ENCODE measurements around the gene KCNQ2.

The KCNQ2 gene

DNA sequence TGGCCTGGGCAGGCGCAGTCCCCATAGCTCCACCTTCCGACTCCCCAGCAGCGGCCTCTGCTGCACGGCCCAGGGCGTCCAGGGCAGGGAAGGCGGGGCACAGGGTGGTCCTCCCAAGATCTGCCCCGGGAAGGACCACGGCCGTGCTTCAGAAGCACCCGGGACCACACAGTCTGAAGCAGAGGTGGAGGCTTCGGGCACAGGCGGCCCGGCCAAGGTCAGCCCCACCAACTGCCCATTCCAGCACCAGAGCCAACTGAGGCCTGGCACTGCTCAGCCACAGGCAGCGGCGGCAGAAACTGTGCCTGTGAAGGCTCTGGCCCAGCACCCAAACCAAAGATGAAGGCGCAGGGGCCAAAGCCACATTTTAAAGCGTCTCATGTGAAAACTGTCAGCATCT lies 20.6 kb downstream of the KCNQ2 start:
- no peak for DNase-seq

DNA sequence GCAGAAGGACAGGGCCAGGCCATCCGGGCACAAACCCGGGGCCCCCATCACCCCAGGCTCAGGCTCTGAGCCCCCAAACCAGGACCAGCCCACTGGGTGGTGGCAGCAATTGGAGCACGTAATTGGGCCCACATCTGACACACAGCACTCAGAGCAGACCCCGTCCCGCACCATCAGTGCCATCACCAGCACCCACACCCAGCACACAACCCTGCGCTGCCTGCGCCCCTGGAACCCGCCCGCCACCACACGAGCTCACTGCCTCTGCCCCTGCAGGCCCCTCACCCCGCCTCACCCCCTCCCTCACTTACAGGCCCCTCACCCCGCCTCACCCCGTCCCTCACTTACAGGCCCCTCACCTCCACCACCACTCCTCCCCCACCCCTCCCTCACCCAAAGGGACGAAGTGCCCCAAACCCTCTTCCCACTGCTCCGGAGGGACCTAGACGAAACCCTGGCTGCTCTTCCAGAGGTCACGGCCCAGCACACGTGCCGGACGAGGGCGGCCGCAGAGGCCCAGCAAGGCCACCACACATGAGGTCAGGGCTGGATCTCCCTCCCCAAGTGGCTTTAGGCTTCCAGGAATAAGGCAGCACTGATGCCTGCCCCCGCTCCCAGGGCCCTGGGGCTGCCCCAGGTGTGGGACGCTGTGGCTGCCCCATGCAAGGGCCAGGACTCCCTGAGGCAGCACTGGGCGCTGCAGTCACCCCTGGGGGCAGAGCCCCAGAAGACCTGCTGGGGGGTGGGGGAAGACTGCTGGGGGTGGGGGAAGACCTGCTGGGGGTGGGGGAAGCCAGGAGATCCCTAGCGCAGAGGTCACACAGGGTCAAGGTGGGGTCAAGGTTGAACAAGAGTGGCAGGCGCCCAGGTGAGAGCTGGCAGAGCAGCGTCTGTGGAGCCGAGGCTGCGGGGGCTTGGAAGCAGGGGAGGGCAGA lies 22.4 kb downstream of the KCNQ2 start:
- no peak for DNase-seq

- no peak for DNase-seq
Measured at GRCh38 chr20:63449025-63449424, 23.4 kb downstream of the KCNQ2 start.

GRCh38 chr20:63448031-63448430 lies 24.4 kb downstream of the KCNQ2 start:
- DNase-seq, result no peak

GRCh38 chr20:63447320-63447719 lies 25.1 kb downstream of the KCNQ2 start:
- DNase-seq, result no peak

- no peak for DNase-seq
Measured at GRCh38 chr20:63446216-63447024, 26.0 kb downstream of the KCNQ2 start.

DNA sequence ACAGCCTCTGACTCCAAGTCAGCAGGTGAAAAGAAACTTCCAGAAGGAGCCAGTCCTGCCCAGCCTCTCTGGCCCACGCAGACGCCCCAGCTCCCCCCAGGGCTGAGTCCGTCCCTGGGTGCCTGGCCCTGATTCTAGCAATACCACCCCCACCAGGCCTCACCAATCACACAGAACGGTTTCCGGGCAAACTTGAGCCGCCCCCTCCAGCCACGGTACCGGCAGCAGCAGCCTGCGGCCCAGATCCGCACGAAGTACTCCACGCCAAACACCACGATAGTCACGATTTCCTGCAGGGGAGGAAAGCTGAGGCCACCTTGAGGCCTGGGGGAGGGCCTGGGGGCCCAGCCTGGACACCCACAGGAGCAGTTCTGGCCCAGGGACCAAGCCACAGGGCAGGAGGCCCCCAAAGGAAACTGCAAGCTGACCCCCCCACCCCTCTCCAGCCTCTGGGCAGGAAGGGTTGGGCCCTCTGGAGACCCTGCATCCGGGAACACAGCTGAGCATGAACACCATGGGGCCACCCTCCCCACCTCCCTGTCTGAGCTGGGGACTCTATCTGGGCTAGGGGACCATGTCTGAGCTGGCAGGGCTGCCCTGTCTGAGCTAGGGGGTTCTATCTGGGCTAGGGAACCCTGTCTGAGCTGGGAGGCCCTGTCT lies 27.2 kb downstream of the KCNQ2 start:
- DNase-seq, result no peak

DNA sequence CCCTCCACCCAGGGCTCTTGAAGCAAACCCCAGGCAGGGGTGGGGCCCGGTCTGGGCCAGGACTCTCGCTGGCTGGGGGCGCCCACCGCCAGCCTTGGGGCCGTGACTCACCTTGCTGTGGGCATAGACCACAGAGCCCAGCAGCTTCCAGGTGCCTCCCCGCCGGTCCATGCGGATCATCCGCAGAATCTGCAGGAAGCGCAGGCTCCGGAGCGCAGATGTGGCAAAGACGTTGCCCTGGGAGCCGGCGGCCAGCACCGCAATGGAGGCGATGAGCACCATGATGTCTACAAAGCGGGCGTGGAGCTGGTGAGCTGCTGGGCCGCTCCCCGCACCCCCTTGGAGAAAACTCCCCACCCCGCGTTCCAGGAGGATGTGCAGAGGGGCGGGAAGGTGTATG lies 27.9 kb downstream of the KCNQ2 start:
- DNase-seq, result no peak

GRCh38 chr20:63443606-63444395 lies 28.7 kb downstream of the KCNQ2 start:
- no peak for DNase-seq

GRCh38 chr20:63442100-63442493 lies 30.4 kb downstream of the KCNQ2 start:
- DNase-seq, result no peak

DNA sequence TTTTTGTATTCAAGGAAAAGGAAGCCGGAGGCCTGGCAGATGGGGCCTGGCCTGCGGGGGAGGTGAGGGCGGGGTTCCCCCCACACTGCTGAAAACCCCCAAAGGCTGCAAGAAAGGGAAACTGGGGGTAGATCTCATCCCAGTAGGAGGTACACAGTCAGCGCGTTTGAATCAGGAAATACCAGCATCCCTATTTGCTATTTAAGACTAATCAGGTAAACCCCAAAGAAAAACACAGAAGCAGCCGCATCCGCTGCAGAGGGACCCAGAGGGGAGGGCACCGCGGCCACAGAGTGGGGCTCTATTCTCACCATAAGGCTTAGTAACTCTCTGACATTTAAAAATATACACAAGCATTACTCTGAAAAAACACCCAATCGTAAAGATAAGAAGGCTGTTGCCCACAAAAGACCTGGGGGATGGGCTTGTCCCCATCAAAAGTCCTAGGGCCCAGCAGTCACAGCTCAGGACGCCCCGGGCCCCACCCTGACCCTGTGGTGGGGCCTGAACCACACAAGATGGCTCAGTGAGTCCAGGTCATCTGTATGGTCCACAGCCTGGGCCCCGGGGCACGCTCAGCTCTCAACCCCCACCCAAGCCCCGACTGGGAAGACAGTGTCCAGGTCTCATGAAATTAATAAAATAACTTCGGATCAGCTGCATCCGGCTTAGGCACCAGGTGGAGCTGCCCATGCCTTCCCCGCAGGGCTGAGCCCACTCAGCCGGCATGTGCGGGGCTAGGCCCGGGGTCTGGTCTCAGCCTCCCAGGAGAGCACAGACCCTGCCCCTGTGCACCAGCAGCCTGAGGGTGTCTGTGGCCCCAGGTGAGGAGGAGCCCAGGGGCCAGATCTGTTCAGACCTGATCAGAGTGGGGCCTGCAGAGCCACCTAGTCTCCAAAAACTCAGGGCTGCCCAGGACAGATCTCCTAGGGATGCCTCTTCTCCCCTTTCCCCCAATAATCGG lies 31.0 kb downstream of the KCNQ2 start:
- no peak for DNase-seq

GRCh38 chr20:63440366-63440955 lies 32.0 kb downstream of the KCNQ2 start:
- no peak for DNase-seq

DNA sequence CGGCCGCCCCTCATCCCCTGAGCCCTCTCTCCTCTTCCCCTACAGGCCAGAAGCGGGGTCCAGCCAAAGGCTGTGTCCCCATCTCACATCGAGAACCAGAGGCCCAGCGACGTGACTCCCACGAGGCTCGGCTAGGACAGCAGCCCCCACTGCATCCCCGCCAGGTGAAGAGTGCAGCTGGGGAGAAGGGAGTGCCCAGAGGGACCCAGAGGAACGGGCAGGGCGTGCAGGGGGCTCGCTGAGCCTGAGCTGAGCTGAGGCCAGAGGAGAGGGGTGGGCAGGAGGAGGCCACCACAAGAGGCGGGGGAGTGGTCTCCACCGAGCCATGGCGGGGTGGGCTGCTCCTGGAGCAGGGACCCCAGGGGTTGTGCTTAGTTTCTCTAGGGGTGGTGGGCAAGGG lies 32.6 kb downstream of the KCNQ2 start:
- no peak for DNase-seq

- no peak for DNase-seq
Measured at GRCh38 chr20:63438121-63438520, 34.3 kb downstream of the KCNQ2 start.

DNA sequence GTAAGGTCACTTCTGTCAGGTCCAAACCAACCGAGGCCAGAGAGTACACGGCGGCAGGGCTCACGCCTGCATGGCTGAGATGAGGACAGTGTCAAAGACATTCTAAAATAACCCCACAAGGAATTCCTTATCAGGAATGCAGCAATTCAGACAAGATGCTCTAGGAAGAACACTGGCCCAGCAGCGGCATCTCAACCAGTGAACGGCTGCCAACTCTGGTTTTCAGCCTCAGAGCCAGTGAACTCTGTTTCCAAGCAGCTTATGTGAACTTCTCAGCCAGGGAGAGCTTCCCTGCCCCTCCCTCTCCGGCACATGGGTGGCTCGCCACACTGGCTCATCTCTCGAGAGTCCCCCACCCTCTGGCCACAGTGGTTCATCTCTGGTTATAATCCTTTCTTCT lies 36.9 kb downstream of the KCNQ2 start:
- DNase-seq, result no peak

GRCh38 chr20:63434599-63435378 lies 37.7 kb downstream of the KCNQ2 start:
- DNase-seq, result no peak

DNA sequence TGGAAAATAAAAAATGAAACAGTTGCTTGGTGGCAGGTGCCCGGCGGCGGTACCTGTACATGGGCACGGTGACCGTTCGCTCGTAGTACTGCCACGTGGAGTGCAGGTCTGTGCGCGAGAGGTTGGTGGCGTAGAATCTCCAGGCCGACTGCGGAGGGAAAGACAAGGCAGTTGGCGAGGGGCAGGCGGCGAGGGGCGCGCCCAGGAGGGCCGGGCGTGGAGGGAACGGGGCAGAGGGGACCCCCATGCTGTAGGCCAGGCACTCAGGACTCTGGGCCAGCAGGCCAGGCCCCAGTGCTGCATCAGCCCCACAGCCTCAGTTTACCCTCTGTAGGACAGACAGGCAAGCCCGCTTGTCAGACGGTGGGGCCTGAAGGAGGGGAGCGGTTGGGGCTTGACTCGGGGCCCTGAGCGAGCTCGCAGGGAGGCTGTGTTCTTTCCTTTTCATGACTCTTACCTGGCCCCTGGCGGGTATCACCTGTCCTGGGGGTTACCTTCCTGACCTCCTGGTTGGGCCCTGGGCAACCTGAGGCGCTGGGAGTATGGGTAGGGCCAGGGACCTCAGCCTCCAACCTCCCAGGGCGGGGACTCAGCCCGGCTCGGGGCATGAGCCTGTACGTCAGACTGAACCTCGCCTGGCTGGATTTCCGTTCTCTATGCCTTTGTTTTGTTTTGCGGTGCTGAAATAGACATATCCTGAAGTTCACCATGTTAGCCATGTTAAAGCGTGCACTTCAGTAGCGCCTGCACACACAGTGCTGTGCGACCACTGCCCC lies 38.5 kb downstream of the KCNQ2 start:
- no peak for DNase-seq

GRCh38 chr20:63433351-63433750 lies 39.1 kb downstream of the KCNQ2 start:
- no peak for DNase-seq

GRCh38 chr20:63432577-63433325 lies 39.7 kb downstream of the KCNQ2 start:
- DNase-seq, result no peak

Data from NCI-H1436 treated with DMSO at 0.1 percent for 48 hours (cell line).